Tibial nerve (tissue), 3 donors: Measurements from ENCODE around the gene CD163L1.

Experiments used
- POLR2A ChIP-seq, 2 donors: fragments of 450-650 bp; IDR thresholded peaks; one replicate each; pipeline ENCODE4 v1.6.1; 2017; ENCODE audit warnings: antibody characterized with exemption in 2 of 2, mild to moderate bottlenecking in 2 of 2, moderate library complexity in 2 of 2
- TF ChIP-seq, protein P1 (sequence below), 5 experiments: fragments of 200-600 bp in 3 of 5; fragments of 450-650 bp in 2 of 5; sonication (generic) in 3 of 5; IDR thresholded peaks; one replicate each; pipeline ENCODE4 v1.5.1; 2016 to 2019; ENCODE audit warnings: antibody characterized with exemption in 5 of 5, mild to moderate bottlenecking in 3 of 5, moderate library complexity in 2 of 5

DNA sequence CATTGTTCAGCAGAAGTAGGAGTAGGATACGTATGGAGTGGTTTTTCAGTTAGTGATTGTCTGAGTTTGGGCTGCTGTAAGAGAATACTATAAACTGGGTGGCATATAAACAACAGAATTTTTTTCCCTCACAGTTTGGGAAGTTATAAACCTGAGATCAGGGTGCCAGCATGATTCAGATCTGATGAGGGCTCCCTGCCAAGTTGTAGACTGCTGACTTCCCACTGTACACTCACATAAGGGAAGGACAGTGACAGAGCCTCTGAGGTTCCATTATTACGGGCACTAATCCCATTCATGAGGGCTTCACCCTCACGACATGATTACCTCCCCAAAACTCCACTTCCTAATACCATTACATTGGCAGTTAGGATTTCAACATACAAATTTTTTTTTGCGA lies 89.4 kb downstream of the CD163L1 start:
- TF ChIP-seq POLR2A (IDR thresholded peaks at IDR 0.05), result no peak
- TF ChIP-seq, protein P1, sequence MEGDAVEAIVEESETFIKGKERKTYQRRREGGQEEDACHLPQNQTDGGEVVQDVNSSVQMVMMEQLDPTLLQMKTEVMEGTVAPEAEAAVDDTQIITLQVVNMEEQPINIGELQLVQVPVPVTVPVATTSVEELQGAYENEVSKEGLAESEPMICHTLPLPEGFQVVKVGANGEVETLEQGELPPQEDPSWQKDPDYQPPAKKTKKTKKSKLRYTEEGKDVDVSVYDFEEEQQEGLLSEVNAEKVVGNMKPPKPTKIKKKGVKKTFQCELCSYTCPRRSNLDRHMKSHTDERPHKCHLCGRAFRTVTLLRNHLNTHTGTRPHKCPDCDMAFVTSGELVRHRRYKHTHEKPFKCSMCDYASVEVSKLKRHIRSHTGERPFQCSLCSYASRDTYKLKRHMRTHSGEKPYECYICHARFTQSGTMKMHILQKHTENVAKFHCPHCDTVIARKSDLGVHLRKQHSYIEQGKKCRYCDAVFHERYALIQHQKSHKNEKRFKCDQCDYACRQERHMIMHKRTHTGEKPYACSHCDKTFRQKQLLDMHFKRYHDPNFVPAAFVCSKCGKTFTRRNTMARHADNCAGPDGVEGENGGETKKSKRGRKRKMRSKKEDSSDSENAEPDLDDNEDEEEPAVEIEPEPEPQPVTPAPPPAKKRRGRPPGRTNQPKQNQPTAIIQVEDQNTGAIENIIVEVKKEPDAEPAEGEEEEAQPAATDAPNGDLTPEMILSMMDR (IDR thresholded peaks at IDR 0.05), result no peak
